GM19372 (cell line): ENCODE results near the gene STX2.
A peak's percentile ranks its signal among the peaks of the same experiment; 100 is the strongest.
"Not testable (repeated sequence)": the region's sequence is repeated elsewhere in the genome, so short reads cannot be mapped to it uniquely, and the experiment has no call there.

Experiments
- ATAC-seq: cut with Tn5 transposase; IDR thresholded peaks from one replicate; pipeline ENCODE4 v1.9.1; 2021; ENCODE audit warnings: mild to moderate bottlenecking, low read depth, moderate library complexity; ENCODE audit not compliant: unreplicated experiment

Gene STX2

GRCh38 chr12:130804216-130804615 lies 34.8 kb downstream of the STX2 start:
- no peak for ATAC-seq

- no peak for ATAC-seq
These were observed 35.3 kb downstream of the STX2 start for GRCh38 chr12:130803702-130804101.

GRCh38 chr12:130800312-130800711 lies 38.7 kb downstream of the STX2 start:
- no peak for ATAC-seq

GRCh38 chr12:130799051-130799450 lies 40.0 kb downstream of the STX2 start:
- ATAC-seq, result no peak

GRCh38 chr12:130796985-130797686 lies 41.9 kb downstream of the STX2 start:
- peak; percentile 68 for ATAC-seq

GRCh38 chr12:130795906-130796305 lies 43.1 kb downstream of the STX2 start:
- no peak for ATAC-seq

GRCh38 chr12:130793554-130793849 lies 45.5 kb downstream of the STX2 start:
- no peak for ATAC-seq

- no peak for ATAC-seq
These were observed 46.1 kb downstream of the STX2 start for GRCh38 chr12:130792821-130793553.

- no peak for ATAC-seq
These were observed 47.4 kb downstream of the STX2 start for GRCh38 chr12:130791629-130792028.

- no peak for ATAC-seq
These were observed 50.5 kb downstream of the STX2 start for GRCh38 chr12:130788515-130788914.

- ATAC-seq, result no peak
These were observed 51.3 kb downstream of the STX2 start for GRCh38 chr12:130787445-130788410.

GRCh38 chr12:130787041-130787440 lies 52.0 kb downstream of the STX2 start:
- ATAC-seq, result no peak

- ATAC-seq, result no peak
These were observed 55.8 kb downstream of the STX2 start for GRCh38 chr12:130783110-130783715.

GRCh38 chr12:130782245-130782644 lies 56.8 kb downstream of the STX2 start:
- ATAC-seq, result not testable (repeated sequence)

GRCh38 chr12:130780880-130781575 lies 58.0 kb downstream of the STX2 start:
- ATAC-seq, result no peak

- ATAC-seq, result no peak
These were observed 58.7 kb downstream of the STX2 start for GRCh38 chr12:130780325-130780724.

- ATAC-seq, result no peak
These were observed 60.3 kb downstream of the STX2 start for GRCh38 chr12:130778776-130779175.

- ATAC-seq, result no peak
These were observed 62.2 kb downstream of the STX2 start for GRCh38 chr12:130776857-130777339.

GRCh38 chr12:130775953-130776856 lies 62.8 kb downstream of the STX2 start:
- ATAC-seq, result no peak
